Astrocyte of the cerebellum (primary cell): ENCODE data around the gene CYTIP.

Source experiments
- DNase-seq: peaks from one replicate; pipeline ENCODE4 v3.0.0-alpha.2; 2011; ENCODE audit warnings: low read depth
- H3K4me3 ChIP-seq: 2 replicates; pipeline ENCODE4 v1.5.1; 2011; ENCODE audit warnings: mild to moderate bottlenecking, low read depth, low read length, moderate library complexity
- CTCF ChIP-seq: IDR thresholded peaks from 2 replicates; pipeline ENCODE4 v1.5.1; 2012; ENCODE audit warnings: low read length, low read depth, moderate library complexity, mild to moderate bottlenecking; ENCODE audit errors: missing control alignments
- in situ Hi-C: cut with HindIII; loops from 2 replicates; pipeline ENCODE4 v1.10.0; 2017; ENCODE audit warnings: low sequenced_read_pairs

The CYTIP gene

GRCh38 chr2:157475722-157476390 is 32.0 kb upstream of the CYTIP start:
- no peak for DNase-seq
- in situ Hi-C loops, result no loop called here
- H3K4me3 ChIP-seq, result no peak overlapping the region
- TF ChIP-seq CTCF, result no peak

DNA sequence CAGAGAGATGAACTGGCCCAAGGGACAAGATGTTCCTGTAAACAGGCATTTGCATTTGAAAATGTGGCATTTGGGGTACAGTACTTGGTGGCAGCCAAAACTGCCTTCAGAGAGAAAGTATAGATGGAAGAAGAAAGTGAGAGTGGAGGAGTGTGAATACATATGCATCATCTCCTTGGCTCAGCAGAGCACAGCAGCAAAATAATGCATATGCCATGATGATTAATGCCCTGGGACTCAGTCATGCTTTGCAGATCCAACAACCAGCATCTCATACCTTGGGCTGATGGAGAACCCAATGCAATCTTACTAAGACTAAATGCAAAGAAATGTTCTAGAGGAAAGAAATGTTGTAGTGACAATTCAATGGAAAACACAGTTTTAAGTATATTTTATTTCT is 29.7 kb upstream of the CYTIP start:
- in situ Hi-C loops, result no loop called here
- no peak for TF ChIP-seq CTCF
- no peak for DNase-seq
- no peak overlapping the region for H3K4me3 ChIP-seq

GRCh38 chr2:157471078-157471477 is 27.2 kb upstream of the CYTIP start:
- TF ChIP-seq CTCF, result no peak
- in situ Hi-C loops, result no loop called here

DNA sequence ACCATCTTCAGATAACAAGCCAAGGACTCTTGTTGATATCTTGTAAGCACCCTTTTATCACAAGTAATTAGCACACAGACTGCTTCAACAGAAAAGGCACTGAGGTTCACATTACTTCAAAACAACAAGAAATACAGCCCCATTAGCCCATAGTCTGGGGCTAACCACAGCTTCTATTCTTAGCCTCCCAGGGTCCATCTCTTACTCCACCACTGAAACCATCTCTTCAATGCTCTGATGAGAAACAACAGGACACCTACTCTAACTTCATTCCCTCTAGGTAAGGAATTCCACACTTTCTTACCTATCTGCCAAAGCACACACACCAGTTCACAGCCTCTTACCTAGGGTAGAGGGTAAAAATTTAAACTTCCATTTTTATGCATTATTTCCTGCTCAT is 26.4 kb upstream of the CYTIP start:
- no peak for TF ChIP-seq CTCF
- in situ Hi-C loops, result no loop called here
- no peak overlapping the region for H3K4me3 ChIP-seq
- no peak for DNase-seq

More at GRCh38 chr2:157471078-157471477, 27.2 kb upstream of the CYTIP start:
- no peak overlapping the region for H3K4me3 ChIP-seq
- no peak for DNase-seq

GRCh38 chr2:157469726-157470125 is 25.8 kb upstream of the CYTIP start:
- in situ Hi-C loops, result no loop called here
- no peak overlapping the region for H3K4me3 ChIP-seq
- DNase-seq, result no peak
- TF ChIP-seq CTCF, result no peak

GRCh38 chr2:157468931-157469708 is 25.2 kb upstream of the CYTIP start:
- in situ Hi-C loops, result no loop called here
- H3K4me3 ChIP-seq, result no peak overlapping the region
- no peak for DNase-seq
- TF ChIP-seq CTCF, result no peak
